Right kidney (tissue), 1 donor: ENCODE results near the gene SERTAD1.

Source experiments
- DNase-seq: peaks from one replicate; pipeline ENCODE4 v3.0.0-alpha.2; 2016

SERTAD1 gene

GRCh38 chr19:40378509-40378908, 47.3 kb downstream of the SERTAD1 start:
- no peak for DNase-seq

DNA sequence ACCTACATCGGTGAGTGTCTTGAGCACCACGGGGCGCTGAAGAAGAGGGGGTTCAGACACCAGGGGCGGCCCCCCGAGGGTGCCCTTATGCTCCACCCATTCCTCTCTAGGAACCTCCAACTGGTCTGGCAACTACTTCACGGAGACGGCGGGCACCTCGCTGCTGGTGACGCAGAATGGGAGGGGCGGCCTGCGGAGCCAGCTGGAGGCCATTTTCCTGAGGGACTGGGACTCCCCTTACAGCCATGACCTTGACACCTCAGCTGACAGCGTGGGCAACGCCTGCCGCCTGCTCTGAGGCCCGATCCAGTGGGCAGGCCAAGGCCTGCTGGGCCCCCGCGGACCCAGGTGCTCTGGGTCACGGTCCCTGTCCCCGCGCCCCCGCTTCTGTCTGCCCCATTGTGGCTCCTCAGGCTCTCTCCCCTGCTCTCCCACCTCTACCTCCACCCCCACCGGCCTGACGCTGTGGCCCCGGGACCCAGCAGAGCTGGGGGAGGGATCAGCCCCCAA, 47.9 kb downstream of the SERTAD1 start:
- no peak for DNase-seq

GRCh38 chr19:40376286-40376862, 49.4 kb downstream of the SERTAD1 start:
- no peak for DNase-seq

DNA sequence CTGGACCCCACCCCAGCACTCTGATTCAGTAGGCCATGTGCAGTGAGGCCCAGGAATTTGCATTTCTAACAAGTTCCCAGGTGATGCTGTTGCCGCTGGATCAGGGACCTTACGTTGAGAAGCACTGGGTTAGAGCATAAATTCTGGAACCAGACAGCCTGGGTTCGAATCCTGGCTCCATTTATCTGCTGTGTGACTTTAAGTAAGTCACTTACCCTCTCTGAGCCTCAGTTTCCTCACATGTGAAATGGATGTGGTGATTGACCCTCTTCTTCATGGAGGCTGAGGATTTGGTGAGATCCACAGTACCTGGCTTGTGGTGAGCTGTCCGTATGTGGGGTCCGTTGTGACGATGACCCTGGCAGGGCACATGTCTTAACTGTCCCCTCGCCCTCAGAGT, 51.7 kb downstream of the SERTAD1 start:
- no peak for DNase-seq

GRCh38 chr19:40371802-40372122, 54.0 kb downstream of the SERTAD1 start:
- DNase-seq: no peak
